B cell (primary cell): ENCODE data around the gene PARVB. TPM values are rescaled to one million over a fixed set of nuclear protein-coding genes. Genes with fewer than 3 reads are reported as not detected.

Source experiments
- ATAC-seq: fragments of 200-7000 bp; cut with Tn5 transposase; one replicate; pipeline ENCODE4 v1.10.0; 2021; ENCODE audit warnings: low read depth, mild to moderate bottlenecking, moderate number of reproducible peaks, moderate library complexity
- CTCF ChIA-PET: fragments of 350-600 bp; sonication (Branson Sonifier 250); formaldehyde crosslinking; loops from one replicate; lab custom pipeline; 2021; ENCODE audit warnings: antibody characterized with exemption, inconsistent platforms; lab: Charles Lee
- POLR2A ChIA-PET: fragments of 350-600 bp; sonication (Branson Sonifier 250); formaldehyde crosslinking; loops from one replicate; lab custom pipeline; 2021; ENCODE audit warnings: antibody characterized with exemption; lab: Charles Lee
- DNase-seq: peaks from one replicate; pipeline ENCODE4 v3.0.0; 2013
- H2AFZ ChIP-seq: 2 replicates; pipeline ENCODE4 v1.6.1; 2012; ENCODE audit warnings: mild to moderate bottlenecking, low read depth, low read length; ENCODE audit not compliant: insufficient read depth, poor library complexity, severe bottlenecking
- H3K27ac ChIP-seq, 2 donors: 1 replicate in 1 of 2; 2 replicates in 1 of 2; pipeline ENCODE4 v1.5.1; 2012 to 2013; ENCODE audit warnings: low read length in 2 of 2, mild to moderate bottlenecking in 2 of 2, moderate library complexity in 1 of 2
- H3K27me3 ChIP-seq, 4 experiments: fragments of 200-600 bp in 1 of 4; sonication (generic) in 1 of 4; replicated peaks in 1 of 4; 1 replicate in 2 of 4; 2 replicates in 2 of 4; pipeline versions ENCODE4 v1.6.1 to v1.7.0; 2013 to 2016; ENCODE audit warnings: low read length in 3 of 4, mild to moderate bottlenecking in 2 of 4, mixed read lengths in 1 of 4, moderate library complexity in 1 of 4; ENCODE audit not compliant: insufficient read depth in 4 of 4, control insufficient read depth in 3 of 4; ENCODE audit errors: control extremely low read depth in 1 of 4
- H3K36me3 ChIP-seq, 2 experiments: replicated peaks in 1 of 2; 1 replicate in 1 of 2; 2 replicates in 1 of 2; pipeline versions ENCODE4 v1.6.1 to v1.7.1; 2013; ENCODE audit warnings: low read length in 1 of 2; ENCODE audit not compliant: insufficient read depth in 2 of 2, control insufficient read depth in 1 of 2; ENCODE audit errors: control extremely low read depth in 1 of 2, extremely low read depth in 1 of 2
- H3K4me1 ChIP-seq, 2 donors: fragments of 200-600 bp in 1 of 2; sonication (generic) in 1 of 2; 1 replicate in 1 of 2; 2 replicates in 1 of 2; pipeline versions ENCODE4 v1.5.1 to v1.6.1; 2013 to 2017; ENCODE audit warnings: low read length in 2 of 2; ENCODE audit not compliant: control insufficient read depth in 2 of 2, insufficient read depth in 2 of 2
- H3K4me2 ChIP-seq: replicated peaks from 2 replicates; pipeline ENCODE3; 2012; ENCODE audit warnings: mild to moderate bottlenecking, low read depth, low read length; ENCODE audit not compliant: poor library complexity, severe bottlenecking
- H3K4me3 ChIP-seq, 5 experiments: fragments of 200-600 bp in 1 of 5; sonication (generic) in 1 of 5; 1 replicate in 3 of 5; 2 replicates in 2 of 5; pipeline versions ENCODE4 v1.5.1 to v1.7.0; 2011 to 2016; ENCODE audit warnings: low read length in 4 of 5, mild to moderate bottlenecking in 4 of 5, low read depth in 2 of 5, control low read depth in 1 of 5, moderate library complexity in 1 of 5; ENCODE audit not compliant: insufficient read depth in 1 of 5; ENCODE audit errors: control extremely low read depth in 1 of 5, extremely low read depth in 1 of 5
- H3K79me2 ChIP-seq: fragments of 200-600 bp; sonication (generic); one replicate; pipeline ENCODE4 v1.6.0; 2016; ENCODE audit warnings: low read length; ENCODE audit not compliant: control insufficient read depth, insufficient read depth
- H3K9ac ChIP-seq: fragments of 200-600 bp; sonication (generic); 2 replicates; pipeline ENCODE4 v1.6.1; 2017; ENCODE audit warnings: mild to moderate bottlenecking, low read length, moderate library complexity
- H3K9me3 ChIP-seq, 3 donors: one replicate each; pipeline versions ENCODE4 v1.6.1 to v1.7.1; 2013; ENCODE audit warnings: low read length in 2 of 3; ENCODE audit not compliant: control insufficient read depth in 2 of 3, insufficient read depth in 1 of 3; ENCODE audit errors: control extremely low read depth in 1 of 3
- H4K20me1 ChIP-seq: 2 replicates; pipeline ENCODE4 v1.6.0; 2012; ENCODE audit warnings: mild to moderate bottlenecking, low read length; ENCODE audit not compliant: insufficient read depth, control insufficient read depth, poor library complexity, severe bottlenecking
- H3K27ac Mint-ChIP-seq: one replicate; pipeline ENCODE4 v1.8.0; 2021; ENCODE audit warnings: mixed read lengths
- H3K27me3 Mint-ChIP-seq: one replicate; pipeline ENCODE4 v1.8.0; 2021; ENCODE audit warnings: mixed read lengths
- H3K4me1 Mint-ChIP-seq: one replicate; pipeline ENCODE4 v1.8.0; 2021; ENCODE audit warnings: mixed read lengths
- H3K4me3 Mint-ChIP-seq: one replicate; pipeline ENCODE4 v1.8.0; 2021; ENCODE audit warnings: mixed read lengths
- H3K9me3 Mint-ChIP-seq: one replicate; pipeline ENCODE4 v1.8.0; 2022; ENCODE audit warnings: mixed read lengths; ENCODE audit not compliant: insufficient read depth
- CTCF ChIP-seq: fragments of 200-600 bp; IDR thresholded peaks from one replicate; pipeline ENCODE4 v1.8.0; 2022; ENCODE audit warnings: antibody characterized with exemption, mild to moderate bottlenecking
- EZH2 ChIP-seq: IDR thresholded peaks from 2 replicates; pipeline ENCODE4 v1.6.1; 2012; ENCODE audit warnings: borderline replicate concordance, low read depth, mild to moderate bottlenecking, moderate library complexity, low read length; ENCODE audit not compliant: insufficient read depth, poor library complexity, severe bottlenecking
- WGBS: methylation state at CpG from one replicate; pipeline ENCODE4 v1.1.5; 2013; ENCODE audit warnings: missing lambda C conversion rate; ENCODE audit not compliant: insufficient coverage; 5-methylcytosine and 5-hydroxymethylcytosine counted together
- intact Hi-C: fragments of 100-400 bp; cut with micrococcal nuclease; formaldehyde crosslinking; loops from one replicate; pipeline ENCODE4 v1.10.0; 2022
- polyA plus RNA-seq: library from polyadenylated mRNA; depleted of rRNA; stranded (reverse); fragments of >200 nt; gene quantifications from 2 replicates; pipeline ENCODE4 v1.2.3, GENCODE V29; 2012
- total RNA-seq, 2 donors: library from RNA; stranded (reverse); fragments of 120-200 nt in 1 of 2; gene quantifications; 1 replicate in 1 of 2; 2 replicates in 1 of 2; pipeline versions ENCODE4 v1.2.3 to v1.2.4, GENCODE V29; 2013 to 2022

The PARVB gene
- total and polyA plus RNA-seq, 2 donors (not counting 1 experiment from before 2014, with no cell fraction given) = 48.0 to 49.4 TPM

- H3K27me3 Mint-ChIP-seq = no peaks in the 10 kb centered on the region
- H4K20me1 ChIP-seq = peaks cover 10% of the 10 kb centered on the region
- no peak overlapping the region for H3K4me2 ChIP-seq
- no peak for TF ChIP-seq CTCF
- TF ChIP-seq EZH2 = no peak
- H3K27ac ChIP-seq = no peak overlapping the region
- intact Hi-C loops = loop anchor here (2.0 kb wide), 1 partner anchor 188 kb away; the partner anchor contains the start of gene PARVG
- H3K4me1 Mint-ChIP-seq = peaks cover 42% of the 10 kb centered on the region
- H3K36me3 ChIP-seq = peaks cover 17 to 43% of the 10 kb centered on the region in 2 experiments
- ChIA-PET CTCF (interaction anchor here (0.6 to 16.2 kb wide), 22 partner anchors 10 to 579 kb away, joined by 3 to 691 read pairs (median 9); partner anchors contain the start of genes PARVB and PARVG), POLR2A (interaction anchor here (1.6 kb wide), 1 partner anchor 93 kb away, joined by 13 read pairs; no protein-coding TSS in a partner anchor)
- WGBS = 87% methylated on average over 10 of the region's 16 CpGs
- no peak overlapping the region for H3K4me3 ChIP-seq
- no peaks in the 10 kb centered on the region for H3K9me3 ChIP-seq
- no peaks in the 10 kb centered on the region for H3K9me3 Mint-ChIP-seq
- H3K27me3 ChIP-seq = no peaks in the 10 kb centered on the region
- ATAC-seq = no peak
- no peak overlapping the region for H3K9ac ChIP-seq
- no peak for DNase-seq
- H3K4me3 Mint-ChIP-seq = no peak overlapping the region
- peaks cover 25 to 35% of the 10 kb centered on the region in 2 donors for H3K4me1 ChIP-seq
- no peak overlapping the region for H3K27ac Mint-ChIP-seq
- no peak overlapping the region for H2AFZ ChIP-seq
- H3K79me2 ChIP-seq = peaks cover 29% of the 10 kb centered on the region
Measured at GRCh38 chr22:43992331-43992821, 31.7 kb upstream of the PARVB start.

- Histone ChIP-seq H3K79me2 (peaks cover 38% of the 10 kb centered on the region), H3K4me1 (peaks cover 27 to 40% of the 10 kb centered on the region in 2 donors), H3K9ac (no peak overlapping the region), H4K20me1 (peaks cover 10% of the 10 kb centered on the region), H3K4me2 (peak overlapping the region; percentile 31), H3K36me3 (peaks cover 13 to 42% of the 10 kb centered on the region in 2 experiments), H3K4me3 (no peak overlapping the region), H3K9me3 (no peaks in the 10 kb centered on the region), H2AFZ (no peak overlapping the region), H3K27ac (peak overlapping the region in 1 of 2 donors; percentile 94), H3K27me3 (no peaks in the 10 kb centered on the region)
- H3K4me3 Mint-ChIP-seq = no peak overlapping the region
- peak overlapping the region; percentile 59 for H3K27ac Mint-ChIP-seq
- DNase-seq (peak; percentile 82), ATAC-seq (peak; percentile 65)
- no peaks in the 10 kb centered on the region for H3K9me3 Mint-ChIP-seq
- H3K4me1 Mint-ChIP-seq = peaks cover 46% of the 10 kb centered on the region
- intact Hi-C loops = loop anchor here (1.0 to 2.0 kb wide), 3 partner anchors 88 to 188 kb away; partner anchors contain the start of gene PARVG
- H3K27me3 Mint-ChIP-seq = no peaks in the 10 kb centered on the region
- ChIA-PET POLR2A (interaction anchor here (0.6 to 1.6 kb wide), 4 partner anchors 34 to 632 kb away, joined by 3 to 13 read pairs (median 3); no protein-coding TSS in a partner anchor), CTCF (interaction anchor here (0.6 to 16.2 kb wide), 56 partner anchors 10 to 690 kb away, joined by 3 to 691 read pairs (median 6); partner anchors contain the start of genes PARVB, PARVG and SAMM50)
- TF ChIP-seq EZH2 = no peak
- TF ChIP-seq CTCF = peak; percentile 97
- 28% methylated on average over 15 of the region's 20 CpGs for WGBS
Measured at GRCh38 chr22:43993072-43993760, 30.9 kb upstream of the PARVB start.
